Esophagus (tissue), 2 donors: Measurements from ENCODE around the gene MZT2B. TPM values are rescaled to one million over a fixed set of nuclear protein-coding genes. Genes with fewer than 3 reads are reported as not detected.
"Not testable (repeated sequence)": the region's sequence is repeated elsewhere in the genome, so short reads cannot be mapped to it uniquely, and the experiment has no call there.

Experiments
- H3K27ac ChIP-seq, 2 donors: one replicate each; pipeline ENCODE4 v1.5.1; 2013; ENCODE audit warnings: low read depth in 2 of 2, mild to moderate bottlenecking in 2 of 2, inconsistent platforms in 1 of 2, low read length in 1 of 2, moderate library complexity in 1 of 2
- H3K27me3 ChIP-seq, 2 donors: one replicate each; pipeline ENCODE4 v1.6.1; 2013; ENCODE audit warnings: low read length in 2 of 2, control low read depth in 1 of 2, mild to moderate bottlenecking in 1 of 2; ENCODE audit not compliant: insufficient read depth in 2 of 2, control insufficient read depth in 1 of 2
- H3K36me3 ChIP-seq, 2 donors: one replicate each; pipeline ENCODE4 v1.6.1; 2013; ENCODE audit warnings: low read length in 1 of 2; ENCODE audit not compliant: control insufficient read depth in 2 of 2, insufficient read depth in 2 of 2
- H3K4me1 ChIP-seq, 2 donors: one replicate each; pipeline ENCODE4 v1.6.1; 2013; ENCODE audit warnings: low read length in 1 of 2; ENCODE audit not compliant: control insufficient read depth in 2 of 2, insufficient read depth in 2 of 2
- H3K4me3 ChIP-seq, 2 donors: one replicate each; pipeline ENCODE4 v1.5.1; 2013; ENCODE audit warnings: low read length in 2 of 2, mild to moderate bottlenecking in 2 of 2, low read depth in 1 of 2, moderate library complexity in 1 of 2
- H3K9me3 ChIP-seq, 2 donors: one replicate each; pipeline ENCODE4 v1.6.1; 2013; ENCODE audit warnings: mild to moderate bottlenecking in 2 of 2, low read depth in 1 of 2, low read length in 1 of 2, moderate library complexity in 1 of 2; ENCODE audit not compliant: control insufficient read depth in 2 of 2, insufficient read depth in 1 of 2
- WGBS, 2 donors: extraction: QIAGEN DNeasy Blood & Tissue Kit; methylation state at CpG; one replicate each; pipeline ENCODE4 v1.1.7; 2013; 5-methylcytosine and 5-hydroxymethylcytosine counted together
- polyA plus RNA-seq, 2 donors: library from polyadenylated mRNA; stranded (reverse); fragments of 200-250 nt; gene quantifications; one replicate each; pipeline ENCODE4 v1.2.3, GENCODE V29; 2013
- donor health status: healthy with polysubstance abuse.
- donor health status: Bipolar disorder and iron deficiency.

Gene MZT2B
- polyA plus RNA-seq, 2 donors = 169 to 208 TPM

GRCh38 chr2:130141645-130142370 is 40.3 kb upstream of the MZT2B start:
- not testable (repeated sequence) for H3K27me3 ChIP-seq, H3K4me1 ChIP-seq, H3K4me3 ChIP-seq, H3K36me3 ChIP-seq, H3K27ac ChIP-seq, H3K9me3 ChIP-seq
- WGBS, 2 donors = 87 to 90% methylated on average over 11 to 18 of the region's 22 CpGs

- not testable (repeated sequence) for H3K36me3 ChIP-seq, H3K4me1 ChIP-seq, H3K27me3 ChIP-seq, H3K4me3 ChIP-seq, H3K9me3 ChIP-seq, H3K27ac ChIP-seq
- WGBS, 2 donors = 86 to 90% methylated on average over 12 to 13 of the region's 13 CpGs
Measured at GRCh38 chr2:130142396-130143265, 39.4 kb upstream of the MZT2B start.

GRCh38 chr2:130143266-130144039 is 38.6 kb upstream of the MZT2B start:
- H3K36me3 ChIP-seq, H3K4me3 ChIP-seq, H3K4me1 ChIP-seq, H3K27ac ChIP-seq, H3K27me3 ChIP-seq, H3K9me3 ChIP-seq: not testable (repeated sequence)
- 44 to 59% methylated on average over 14 to 21 of the region's 28 CpGs for WGBS, 2 donors

- H3K27me3 ChIP-seq = not testable (repeated sequence)
- 5 to 7% methylated on average over 27 to 30 of the region's 30 CpGs for WGBS, 2 donors
- H3K4me3 ChIP-seq = peak within 1 kb of the TSS in 1 of 2 donors; percentile 21
Measured at GRCh38 chr2:130145006-130145414, 37.1 kb upstream of the MZT2B start, which contains the start of gene CCDC74B. Gene CCDC74B (minus strand): TSS chr2:130145112. CDS start chr2:130144996, 116 bp downstream.

GRCh38 chr2:130148515-130148914 is 33.5 kb upstream of the MZT2B start:
- not testable (repeated sequence) for H3K4me1 ChIP-seq, H3K9me3 ChIP-seq, H3K27me3 ChIP-seq, H3K27ac ChIP-seq, H3K4me3 ChIP-seq
- 51 to 53% methylated on average over 6 of the region's 6 CpGs for WGBS, 2 donors
- H3K36me3 ChIP-seq = peaks cover 10 to 14% of the 10 kb centered on the region in 2 donors

More at GRCh38 chr2:130145006-130145414, 37.1 kb upstream of the MZT2B start, which contains the start of gene CCDC74B:
- H3K36me3 ChIP-seq, H3K4me1 ChIP-seq, H3K27ac ChIP-seq, H3K9me3 ChIP-seq: not testable (repeated sequence)

GRCh38 chr2:130150181-130151144 is 31.6 kb upstream of the MZT2B start:
- Histone ChIP-seq H3K27me3 (no peaks in the 10 kb centered on the region), H3K27ac (no peak overlapping the region), H3K9me3 (no peaks in the 10 kb centered on the region), H3K36me3 (peaks cover 10 to 30% of the 10 kb centered on the region in 2 donors), H3K4me1 (no peaks in the 10 kb centered on the region), H3K4me3 (no peak overlapping the region)
- 88% methylated on average over 23 of the region's 23 CpGs for WGBS, 2 donors

GRCh38 chr2:130151145-130151512 is 30.9 kb upstream of the MZT2B start:
- H3K4me3 ChIP-seq, H3K27ac ChIP-seq, H3K9me3 ChIP-seq, H3K4me1 ChIP-seq, H3K27me3 ChIP-seq: not testable (repeated sequence)
- 58 to 62% methylated on average over 5 of the region's 5 CpGs for WGBS, 2 donors
- peaks cover 10 to 31% of the 10 kb centered on the region in 2 donors for H3K36me3 ChIP-seq

- not testable (repeated sequence) for H3K4me3 ChIP-seq, H3K27ac ChIP-seq, H3K4me1 ChIP-seq, H3K9me3 ChIP-seq, H3K27me3 ChIP-seq
- WGBS, 2 donors = 90 to 91% methylated on average over 16 to 27 of the region's 27 CpGs
- peaks cover 10 to 31% of the 10 kb centered on the region in 2 donors for H3K36me3 ChIP-seq
Measured at GRCh38 chr2:130152136-130152815, 29.8 kb upstream of the MZT2B start.
